HL-60/S4 treated with retinoic acid at 250 ng/mL for 4 days and 3 days (cell line): Measurements from ENCODE around the gene TULP4.
"Not testable (repeated sequence)": the region's sequence is repeated elsewhere in the genome, so short reads cannot be mapped to it uniquely, and the experiment has no call there.

Experiments
- in situ Hi-C: fragments of 300-500 bp; cut with MboI; formaldehyde crosslinking; loops from 2 replicates; pipeline ENCODE4 v1.7.0; 2022; ENCODE audit warnings: low sequenced_read_pairs

TULP4 gene

DNA sequence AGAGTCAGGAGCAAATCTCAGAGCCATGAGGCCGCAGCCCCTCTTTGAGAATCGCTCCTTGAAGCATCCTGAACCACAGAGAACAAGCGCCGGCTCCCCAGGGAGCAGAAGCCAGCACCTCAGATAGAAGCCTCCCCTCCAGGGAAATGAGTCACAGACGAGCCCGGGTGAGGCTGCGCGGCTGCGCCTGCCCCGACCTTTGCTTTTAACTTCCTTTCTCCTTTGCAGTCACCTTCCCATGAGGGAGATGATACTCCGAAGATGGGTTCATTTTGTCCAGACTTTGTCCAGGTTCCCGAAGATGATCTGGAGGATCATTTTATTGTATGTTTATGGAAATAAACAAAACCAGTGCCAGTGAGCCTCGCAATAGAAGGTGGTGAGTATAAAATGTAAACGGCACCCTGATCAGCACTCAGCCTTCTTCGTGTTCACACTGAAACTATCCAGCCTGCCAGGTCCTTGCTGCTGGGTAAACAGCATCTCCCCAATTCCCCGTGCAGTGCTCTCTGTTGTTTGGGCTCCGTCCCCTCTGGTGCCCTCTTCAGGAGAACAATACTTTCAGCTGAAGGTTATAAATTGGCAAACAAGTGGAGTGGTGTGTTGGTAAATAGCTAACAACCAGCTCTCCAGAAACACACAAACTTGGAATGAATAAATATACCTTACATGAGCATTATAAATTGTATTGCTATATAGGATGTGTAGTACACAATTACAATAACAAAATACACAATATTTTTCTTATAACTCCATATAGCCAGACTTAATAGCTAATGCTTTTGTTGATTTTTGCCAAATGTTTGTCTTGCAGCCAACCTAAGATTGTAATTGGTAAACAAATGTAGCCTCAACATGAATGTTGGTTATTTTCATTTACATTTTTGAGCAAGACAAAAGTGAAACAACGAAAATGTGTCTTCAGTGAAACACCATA, 206.2 kb downstream of the TULP4 start:
- in situ Hi-C loops: no loop called here

GRCh38 chr6:158519300-158519699, 207.0 kb downstream of the TULP4 start:
- in situ Hi-C loops: no loop called here

GRCh38 chr6:158519761-158520160, 207.5 kb downstream of the TULP4 start:
- in situ Hi-C loops: no loop called here

DNA sequence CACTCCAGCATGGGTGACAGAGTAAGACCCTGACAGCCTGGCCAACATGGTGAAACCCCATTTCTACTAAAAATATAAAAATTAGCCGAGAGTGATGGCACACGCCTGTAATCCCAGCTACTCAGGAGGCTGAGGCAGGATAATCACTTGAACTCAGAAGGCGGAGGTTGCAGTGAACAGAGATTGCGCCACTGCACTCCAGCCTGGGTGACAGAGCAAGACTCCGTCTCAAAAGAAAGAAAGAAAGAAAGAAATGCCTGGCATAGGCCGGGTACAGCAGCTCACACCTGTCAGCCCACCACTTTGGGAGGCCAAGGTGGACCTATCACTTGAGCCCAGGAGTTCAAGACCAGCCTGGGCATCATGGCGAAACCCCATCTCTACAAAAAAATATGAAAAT, 208.7 kb downstream of the TULP4 start:
- in situ Hi-C loops: not testable (repeated sequence)

DNA sequence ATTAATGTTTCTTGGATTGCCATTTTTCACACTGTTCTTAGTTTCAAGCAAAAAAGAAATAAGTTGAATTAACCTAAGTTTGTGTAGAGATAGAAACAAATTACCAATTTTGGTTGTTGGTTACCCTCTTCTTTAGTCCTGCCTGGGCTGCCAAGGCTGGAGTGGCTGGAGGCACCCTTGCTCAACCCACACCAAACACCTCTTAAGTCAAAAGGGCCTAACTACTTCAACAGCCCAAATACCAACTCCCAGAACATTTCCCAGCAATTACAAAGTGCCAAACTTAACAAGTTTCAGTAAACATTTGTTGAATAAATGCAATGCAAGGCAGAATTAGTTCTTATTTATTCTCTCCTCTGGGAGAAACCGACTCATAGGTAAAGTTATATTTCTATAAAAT, 209.5 kb downstream of the TULP4 start:
- in situ Hi-C loops: no loop called here

DNA sequence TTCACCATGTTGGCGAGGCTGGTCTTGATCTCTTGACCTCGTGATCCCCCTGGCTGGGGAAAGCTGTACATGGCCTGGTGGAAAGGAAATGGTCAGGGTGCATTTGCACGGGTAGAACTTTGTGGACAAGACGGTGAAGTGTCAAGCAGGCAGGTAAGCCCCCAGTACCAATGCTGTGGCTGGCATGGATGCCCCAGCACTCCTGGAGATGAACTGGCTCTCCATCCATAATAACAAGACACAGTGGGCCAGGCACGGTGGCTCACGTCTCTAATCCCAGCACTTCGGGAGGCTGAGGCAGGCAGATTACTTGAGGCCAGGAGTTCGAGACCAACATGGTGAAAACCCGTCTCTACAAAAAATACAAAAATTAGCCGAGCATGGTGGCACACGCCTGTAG, 210.4 kb downstream of the TULP4 start:
- in situ Hi-C loops: no loop called here

DNA sequence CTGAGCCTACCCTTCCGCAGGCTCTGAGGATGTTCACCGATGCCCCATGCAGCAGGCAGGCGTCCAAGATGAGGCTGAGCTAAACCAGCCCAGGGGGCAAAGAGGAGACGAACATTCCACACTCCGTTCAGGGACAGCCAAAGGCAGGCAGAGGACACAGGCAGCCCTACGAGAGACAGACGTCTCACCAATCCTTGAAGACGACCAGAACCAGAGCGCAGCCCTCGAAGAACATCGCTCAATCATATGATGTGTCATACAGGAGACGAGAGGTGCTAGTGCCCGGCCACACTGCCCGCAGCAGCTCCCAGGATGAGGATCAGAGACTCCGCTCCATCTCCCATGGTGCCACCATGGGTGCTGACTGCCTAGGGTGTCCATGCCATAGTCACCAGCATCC, 212.0 kb downstream of the TULP4 start:
- in situ Hi-C loops: no loop called here

- in situ Hi-C loops: not testable (repeated sequence)
Measured at GRCh38 chr6:158527858-158528257, 215.6 kb downstream of the TULP4 start.

DNA sequence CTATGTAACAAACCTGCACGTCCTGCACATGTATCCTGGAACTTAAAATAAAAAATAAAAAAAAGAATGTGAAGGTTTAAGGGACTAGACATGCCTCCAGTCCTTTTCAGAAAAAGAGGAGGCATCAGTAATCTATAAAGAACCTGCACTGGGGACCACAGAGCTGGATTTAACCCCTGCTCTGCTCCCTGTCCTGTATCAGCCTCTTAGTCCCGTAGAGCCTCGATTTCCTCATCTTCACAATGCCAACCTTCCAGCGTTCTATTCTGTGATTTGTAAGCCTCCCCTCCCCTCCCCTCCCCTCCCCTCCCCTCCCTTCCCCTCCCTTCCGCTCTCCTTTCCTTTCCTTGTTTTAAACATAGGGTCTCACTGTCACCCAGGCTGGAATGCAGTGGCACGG, 216.6 kb downstream of the TULP4 start:
- in situ Hi-C loops: no loop called here

GRCh38 chr6:158529629-158530028, 217.4 kb downstream of the TULP4 start:
- in situ Hi-C loops: no loop called here

DNA sequence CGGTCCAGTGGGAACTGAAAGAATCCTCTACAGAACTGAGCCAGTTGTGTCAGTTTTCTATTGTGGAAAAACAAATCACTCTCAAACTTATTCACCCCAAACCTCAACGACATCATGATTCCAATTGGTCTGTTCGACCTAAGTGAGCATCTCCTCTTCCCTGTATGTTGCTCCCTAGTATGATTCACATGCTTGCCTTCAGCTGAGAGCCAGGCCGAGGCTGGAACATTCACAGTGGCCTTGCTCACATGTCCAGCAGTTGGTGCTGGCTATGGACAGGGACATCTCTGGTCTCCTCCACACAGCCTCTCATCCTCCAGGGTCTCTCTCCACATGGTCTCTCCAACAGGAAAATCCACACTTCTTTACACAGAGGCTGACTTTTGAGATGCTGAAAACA, 219.3 kb downstream of the TULP4 start:
- in situ Hi-C loops: no loop called here

DNA sequence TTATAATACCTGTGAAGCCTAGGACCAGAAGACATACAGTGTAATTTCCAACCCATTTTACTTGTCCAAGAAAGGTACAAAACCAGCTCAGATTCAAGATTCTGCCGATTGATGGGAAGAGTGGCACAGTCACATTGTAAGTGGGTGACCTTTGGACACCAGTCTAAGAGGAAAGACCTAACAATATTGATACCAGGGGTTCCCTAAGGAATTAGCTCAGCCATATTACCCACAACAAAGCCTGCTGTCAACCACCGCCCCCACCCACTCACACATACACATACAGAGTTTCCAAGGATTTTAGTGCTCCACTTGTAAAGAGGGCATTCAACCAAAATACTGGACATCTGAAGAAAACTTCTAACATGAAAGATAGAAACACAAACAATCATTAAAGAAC, 219.7 kb downstream of the TULP4 start:
- in situ Hi-C loops: no loop called here

GRCh38 chr6:158536084-158536890, 224.0 kb downstream of the TULP4 start:
- in situ Hi-C loops: no loop called here

DNA sequence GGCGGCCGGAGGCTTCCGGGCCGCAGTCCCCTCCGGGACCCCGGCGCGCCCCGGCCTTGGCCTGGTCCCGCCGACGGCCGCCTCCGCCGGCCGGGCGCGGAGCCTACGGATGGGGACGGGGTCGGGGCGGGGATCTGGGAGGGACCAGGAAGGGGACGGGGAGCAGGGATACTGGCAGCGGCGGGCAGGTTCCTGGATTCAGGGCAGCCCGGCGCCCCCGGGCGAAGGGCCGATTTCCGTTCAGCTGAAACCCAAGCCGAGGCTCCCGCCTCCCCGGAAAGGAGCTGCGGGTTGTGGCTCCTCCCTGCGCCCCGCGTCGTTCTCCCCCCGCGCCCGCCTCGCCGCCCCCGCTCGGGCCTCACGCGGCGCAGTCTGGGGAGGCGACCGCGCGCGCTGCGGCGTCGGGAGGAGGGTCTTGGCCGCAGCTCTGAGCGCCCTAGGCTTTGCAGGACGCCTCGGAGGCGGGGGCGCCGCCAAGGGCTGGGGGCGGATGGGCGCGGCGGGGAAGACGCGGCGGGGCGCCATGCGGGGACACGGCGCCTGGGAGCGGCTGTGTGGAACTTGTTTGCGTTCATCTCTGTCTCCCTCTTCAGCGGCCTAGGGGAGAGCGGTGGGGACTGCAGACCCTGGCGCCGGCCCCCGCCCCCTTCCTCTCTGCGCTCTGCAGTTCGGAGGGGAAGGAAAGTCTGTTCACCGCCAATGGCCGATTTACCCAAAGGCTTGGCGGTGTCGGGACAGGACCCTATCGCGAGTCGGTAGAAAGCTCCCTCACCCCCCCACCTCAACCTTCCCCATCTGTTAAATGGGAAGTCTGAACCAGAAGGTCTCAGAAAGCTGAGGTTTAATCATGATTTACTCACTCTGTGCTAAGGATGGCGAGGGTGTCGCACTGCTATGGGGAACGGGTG, 224.9 kb downstream of the TULP4 start:
- in situ Hi-C loops: no loop called here

- in situ Hi-C loops: no loop called here
Measured at GRCh38 chr6:158538741-158539140, 226.5 kb downstream of the TULP4 start.

GRCh38 chr6:158539413-158539812, 227.1 kb downstream of the TULP4 start:
- in situ Hi-C loops: no loop called here

GRCh38 chr6:158539881-158540280, 227.6 kb downstream of the TULP4 start:
- in situ Hi-C loops: no loop called here

DNA sequence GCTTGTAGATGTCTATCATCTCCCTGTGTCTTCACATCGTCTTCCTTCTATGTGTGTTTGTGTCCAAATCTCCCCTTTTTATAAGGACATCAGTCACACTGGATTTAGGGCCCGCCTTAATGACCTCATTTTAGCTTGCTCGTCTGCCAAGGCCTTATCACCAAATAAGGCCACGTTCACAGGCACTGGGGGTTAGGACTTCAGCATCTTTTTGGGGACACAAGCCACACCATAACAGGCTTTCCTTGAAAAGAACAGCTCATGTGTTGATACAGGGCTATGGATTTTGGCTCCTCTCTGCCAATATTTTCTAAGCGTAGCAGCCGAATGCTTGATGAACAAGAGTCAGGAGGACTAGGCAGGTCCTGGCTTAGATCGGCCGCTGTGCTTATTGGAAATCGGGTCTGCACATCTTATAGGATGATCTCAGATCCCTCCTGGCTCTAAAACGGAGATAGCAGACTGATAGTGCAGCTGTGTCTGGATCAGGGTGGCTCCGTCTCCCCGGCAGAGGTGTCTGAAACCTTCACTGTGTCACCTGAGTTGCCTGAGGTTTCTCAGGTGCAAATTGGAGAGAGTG, 231.4 kb downstream of the TULP4 start:
- in situ Hi-C loops: no loop called here

DNA sequence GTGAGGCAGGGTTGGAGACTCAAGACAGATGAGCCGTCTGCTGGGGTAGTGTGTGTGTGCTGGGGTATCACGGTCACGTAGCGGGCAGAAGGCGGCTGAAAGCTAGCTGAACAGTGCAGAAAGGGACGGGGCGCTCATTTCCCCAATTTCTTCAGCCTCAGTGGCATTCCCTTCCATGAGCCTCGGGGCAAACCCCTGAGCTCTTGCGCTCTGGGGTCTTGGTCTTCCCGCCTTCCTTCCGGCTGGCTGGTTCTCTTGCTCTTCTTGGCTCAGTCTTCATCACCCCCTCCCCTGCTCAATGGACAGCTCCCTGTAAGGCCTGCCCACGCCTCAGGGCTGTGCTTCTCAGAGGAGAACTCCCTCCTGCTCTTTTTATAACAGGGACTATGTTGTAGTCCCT, 232.2 kb downstream of the TULP4 start:
- in situ Hi-C loops: no loop called here
